ENCODE results near the gene KRTAP16-1. TPM values are rescaled to one million over a fixed set of nuclear protein-coding genes. Genes with fewer than 3 reads are reported as not detected.

KRTAP16-1 gene
- total RNA-seq, 4 donors from 2014 or later = 5.9 TPM; not detected in 3

DNA sequence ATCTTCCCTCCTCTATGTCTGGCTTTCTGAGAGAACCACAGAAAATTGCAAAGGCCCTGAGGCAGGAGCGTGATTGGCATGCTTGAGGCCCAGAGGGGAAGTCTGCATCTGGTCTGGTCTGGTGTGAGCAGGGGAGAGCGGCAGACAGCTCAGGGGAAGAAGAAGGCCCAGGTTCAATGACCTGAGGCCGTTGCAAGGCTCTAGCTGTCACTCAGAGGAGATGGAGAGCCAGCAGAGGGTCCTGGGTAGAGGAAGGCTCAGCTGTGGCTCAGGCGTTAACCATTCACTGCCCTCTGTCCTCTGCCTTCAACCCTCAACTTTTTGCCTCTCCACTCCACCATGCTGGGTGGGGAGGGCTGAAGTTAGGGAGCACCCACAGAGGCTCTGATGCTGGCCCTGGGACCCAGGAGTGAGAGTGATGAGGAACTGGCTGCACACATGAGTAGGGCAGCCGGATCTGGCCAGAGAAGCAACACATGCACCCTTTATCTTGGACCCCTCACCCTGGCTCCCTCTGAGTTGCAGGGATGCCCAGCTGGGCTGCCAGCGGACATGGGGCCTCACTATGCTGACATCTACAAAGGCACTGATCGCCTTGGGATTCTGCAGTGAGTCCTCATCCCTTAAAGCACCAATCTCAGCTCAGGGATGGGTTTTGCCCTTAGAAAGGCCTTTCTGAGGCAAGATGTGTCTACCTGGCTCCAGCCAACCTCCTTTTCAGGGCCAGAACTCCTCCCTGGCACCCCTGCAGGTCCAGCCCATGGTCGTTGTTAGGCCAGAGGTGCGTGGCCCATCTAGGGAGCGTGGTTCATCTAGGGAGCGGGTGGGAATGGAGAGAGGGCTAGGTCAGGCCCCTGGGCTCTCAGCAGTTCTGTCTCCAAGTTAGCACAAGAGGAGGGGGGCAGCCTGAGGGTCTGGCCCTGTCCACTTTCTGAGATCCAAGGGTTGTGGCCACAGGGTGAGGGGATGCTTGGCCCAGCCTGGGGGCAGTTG, 14.1 kb upstream of the KRTAP16-1 start:
- no peak overlapping the region for H3K4me3 ChIP-seq (ENCODE audit: low read depth, poor library complexity, severe bottlenecking)
- TF ChIP-seq, protein P1, sequence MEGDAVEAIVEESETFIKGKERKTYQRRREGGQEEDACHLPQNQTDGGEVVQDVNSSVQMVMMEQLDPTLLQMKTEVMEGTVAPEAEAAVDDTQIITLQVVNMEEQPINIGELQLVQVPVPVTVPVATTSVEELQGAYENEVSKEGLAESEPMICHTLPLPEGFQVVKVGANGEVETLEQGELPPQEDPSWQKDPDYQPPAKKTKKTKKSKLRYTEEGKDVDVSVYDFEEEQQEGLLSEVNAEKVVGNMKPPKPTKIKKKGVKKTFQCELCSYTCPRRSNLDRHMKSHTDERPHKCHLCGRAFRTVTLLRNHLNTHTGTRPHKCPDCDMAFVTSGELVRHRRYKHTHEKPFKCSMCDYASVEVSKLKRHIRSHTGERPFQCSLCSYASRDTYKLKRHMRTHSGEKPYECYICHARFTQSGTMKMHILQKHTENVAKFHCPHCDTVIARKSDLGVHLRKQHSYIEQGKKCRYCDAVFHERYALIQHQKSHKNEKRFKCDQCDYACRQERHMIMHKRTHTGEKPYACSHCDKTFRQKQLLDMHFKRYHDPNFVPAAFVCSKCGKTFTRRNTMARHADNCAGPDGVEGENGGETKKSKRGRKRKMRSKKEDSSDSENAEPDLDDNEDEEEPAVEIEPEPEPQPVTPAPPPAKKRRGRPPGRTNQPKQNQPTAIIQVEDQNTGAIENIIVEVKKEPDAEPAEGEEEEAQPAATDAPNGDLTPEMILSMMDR (IDR thresholded peaks at IDR 0.05) = no peak
- no peak for TF ChIP-seq POLR2A (IDR thresholded peaks at IDR 0.05)
- 90 to 91% methylated on average over 11 of the region's 11 CpGs for WGBS, 2 donors
- DNase-seq (ENCODE audit: low spot score in 2 of 2) = peak in 1 of 2 donors; percentile 81
- intact Hi-C loops (cut with DNase I; ENCODE audit: low total_unique reads) = loop anchor here (10.0 kb wide), 1 partner anchor 418 kb away; no protein-coding TSS in a partner anchor

DNA sequence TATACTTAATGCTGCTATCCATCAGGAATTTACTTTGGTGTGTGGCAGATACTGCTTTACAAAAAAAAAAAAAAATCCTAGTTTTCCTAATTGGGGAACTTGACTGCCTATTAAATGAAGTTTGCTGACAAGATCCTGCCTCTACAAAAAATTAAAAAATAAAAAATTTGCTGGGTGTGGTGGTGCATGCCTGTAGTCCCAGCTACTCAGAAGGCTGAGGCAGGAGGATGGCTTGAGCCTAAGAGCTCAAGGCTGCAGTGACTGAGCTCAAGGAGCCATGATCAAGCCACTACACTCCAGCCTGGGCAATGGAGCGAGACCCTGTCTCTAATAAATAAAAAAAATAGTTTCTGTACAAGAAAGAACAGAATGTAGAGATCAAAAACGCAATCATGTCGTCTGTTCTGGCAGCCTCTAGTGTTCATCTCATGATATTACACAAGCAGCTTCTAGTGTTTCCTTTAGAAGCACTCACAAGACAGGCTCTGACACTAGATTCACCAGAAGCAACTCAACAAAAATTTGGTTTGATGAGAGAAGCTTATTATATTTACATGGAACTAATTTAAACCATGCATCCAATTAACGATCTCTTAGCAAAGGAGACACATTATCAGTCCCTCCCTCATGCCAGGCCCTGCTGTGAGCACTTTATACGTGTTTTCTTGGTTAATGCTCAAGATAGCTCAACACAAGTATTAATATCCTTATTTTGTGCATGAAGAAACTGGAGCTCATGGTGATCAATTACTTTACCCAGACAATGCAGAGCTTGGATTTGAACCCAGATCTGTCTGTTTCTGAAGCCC, 13.2 kb upstream of the KRTAP16-1 start:
- no peak overlapping the region for H3K4me3 ChIP-seq (ENCODE audit: low read depth, poor library complexity, severe bottlenecking)
- no peak for TF ChIP-seq POLR2A (IDR thresholded peaks at IDR 0.05)
- TF ChIP-seq, protein P1 (IDR thresholded peaks at IDR 0.05) = peak in 1 of 3 donors; percentile 60
- 26 to 28% methylated on average over 5 of the region's 5 CpGs for WGBS, 2 donors
- peak in 1 of 2 donors; percentile 20 for DNase-seq (ENCODE audit: low spot score in 2 of 2)
- intact Hi-C loops (cut with DNase I; ENCODE audit: low total_unique reads) = loop anchor here (10.0 kb wide), 1 partner anchor 417 kb away; no protein-coding TSS in a partner anchor

DNA sequence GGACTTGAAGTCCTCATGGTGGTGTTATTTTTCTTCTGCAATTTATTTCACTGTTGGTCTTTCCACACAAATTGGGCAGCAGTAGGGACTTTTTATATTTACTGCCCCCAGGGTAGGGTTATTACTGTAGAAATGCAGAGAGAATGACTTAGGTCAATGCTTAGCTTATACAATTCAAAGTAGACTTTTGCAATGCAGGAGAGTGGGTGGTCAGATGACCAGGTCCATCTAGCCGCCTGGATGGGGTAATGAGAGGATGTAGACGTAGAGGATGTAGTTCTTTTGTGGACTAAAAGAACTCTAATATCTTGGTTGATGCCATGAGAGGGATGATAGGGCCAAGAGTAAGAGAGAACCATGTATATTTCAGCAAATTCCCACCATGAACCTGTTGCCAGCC, 9.1 kb upstream of the KRTAP16-1 start:
- 38 to 89% methylated on average over 2 of the region's 2 CpGs for WGBS, 2 donors
- intact Hi-C loops (cut with DNase I; ENCODE audit: low total_unique reads) = no loop called here
- TF ChIP-seq POLR2A (IDR thresholded peaks at IDR 0.05) = no peak
- TF ChIP-seq, protein P1 (IDR thresholded peaks at IDR 0.05) = no peak
- no peak overlapping the region for H3K4me3 ChIP-seq (ENCODE audit: low read depth, poor library complexity, severe bottlenecking)
- DNase-seq (ENCODE audit: low spot score in 2 of 2) = no peak

DNA sequence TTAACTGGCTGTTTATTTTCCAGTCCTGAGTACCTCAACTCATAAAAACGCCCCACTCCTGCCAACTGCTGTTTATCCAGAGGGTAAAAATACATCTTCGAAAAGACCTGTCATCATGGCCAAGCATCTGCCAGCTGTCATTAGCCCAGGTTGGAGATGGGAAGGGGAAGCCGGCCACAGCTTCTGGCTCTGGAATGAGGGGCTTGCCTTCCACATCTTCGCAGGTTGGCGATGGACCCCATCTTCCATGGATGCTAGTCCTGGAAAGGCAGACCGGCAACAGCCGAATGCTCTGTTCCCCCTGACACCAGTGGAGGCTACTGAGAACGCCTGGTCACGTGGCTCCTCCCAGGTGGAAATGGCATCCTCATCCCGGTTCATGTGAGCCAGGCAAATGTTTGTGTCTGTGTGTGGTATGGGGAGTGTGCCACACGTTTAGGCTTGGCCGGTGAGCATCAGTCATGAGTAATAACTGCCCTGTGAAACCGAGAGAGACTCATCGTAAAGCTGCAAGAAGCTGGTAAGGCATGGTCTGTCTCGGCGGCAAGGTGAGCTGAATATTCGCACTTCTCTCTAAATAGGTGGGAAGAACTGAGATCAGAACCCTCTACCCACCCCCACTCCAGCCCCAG, 6.8 kb upstream of the KRTAP16-1 start:
- no peak overlapping the region for H3K4me3 ChIP-seq (ENCODE audit: low read depth, poor library complexity, severe bottlenecking)
- intact Hi-C loops (cut with DNase I; ENCODE audit: low total_unique reads) = no loop called here
- peak in 1 of 2 donors; percentile 72 for DNase-seq (ENCODE audit: low spot score in 2 of 2)
- WGBS, 2 donors = 78 to 88% methylated on average over 17 of the region's 17 CpGs
- TF ChIP-seq POLR2A (IDR thresholded peaks at IDR 0.05) = no peak
- TF ChIP-seq, protein P1 (IDR thresholded peaks at IDR 0.05) = no peak

DNA sequence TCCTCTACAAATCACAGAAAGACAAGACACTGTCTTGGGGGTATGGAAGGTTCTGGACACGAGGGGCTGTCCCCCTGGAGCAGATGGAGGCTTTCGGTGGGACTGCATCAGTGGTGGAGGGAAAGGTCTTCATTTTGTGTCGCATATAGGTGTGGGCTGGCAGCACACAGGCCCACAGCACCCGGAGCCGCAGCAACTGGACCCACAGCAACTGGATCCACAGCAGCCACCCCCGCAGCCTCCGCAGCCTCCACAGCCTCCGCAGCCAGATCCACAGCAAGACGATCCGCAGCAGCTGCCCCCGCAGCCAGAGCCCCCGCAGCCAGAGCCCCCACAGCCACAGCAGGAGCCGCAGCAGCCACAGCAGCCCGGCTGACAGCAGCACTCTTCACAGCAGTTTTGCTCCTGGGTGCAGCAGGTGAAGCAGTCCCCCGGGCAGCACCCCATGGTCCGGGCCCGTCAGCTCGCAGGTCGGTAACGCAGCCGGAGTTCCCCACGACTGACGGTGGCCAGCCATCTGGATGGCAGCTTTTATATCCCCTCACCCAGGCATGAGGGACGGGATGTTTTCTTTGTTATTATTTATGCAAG, 6.2 kb upstream of the KRTAP16-1 start, which contains the start of gene KRTAP17-1:
KRTAP17-1 (minus strand) TSS at position 507 of the 591 bp plus-strand sequence; CDS start at position 447, 60 bp downstream.
- WGBS, 2 donors = 80 to 84% methylated on average over 18 to 24 of the region's 24 CpGs
- intact Hi-C loops (cut with DNase I; ENCODE audit: low total_unique reads) = no loop called here
- DNase-seq (ENCODE audit: low spot score in 2 of 2) = peak in 1 of 2 donors; percentile 76
- no peak within 1 kb of the TSS for H3K4me3 ChIP-seq (ENCODE audit: low read depth, poor library complexity, severe bottlenecking)
- no peak for TF ChIP-seq POLR2A (IDR thresholded peaks at IDR 0.05)
- TF ChIP-seq, protein P1 (IDR thresholded peaks at IDR 0.05) = no peak
